Cardiac fibroblast (primary cell): ENCODE measurements around the gene RTN4RL1.
"Not testable (repeated sequence)": the region's sequence is repeated elsewhere in the genome, so short reads cannot be mapped to it uniquely, and the experiment has no call there.

Experiments used
- DNase-seq, 2 donors: peaks; one replicate each; pipeline versions ENCODE4 v3.0.0 to v3.0.0-alpha.2; 2010; ENCODE audit warnings: low read depth in 2 of 2
- H3K4me3 ChIP-seq, 2 donors: replicated peaks in 1 of 2; 1 replicate in 1 of 2; 2 replicates in 1 of 2; pipeline ENCODE4 v1.5.1; 2011; ENCODE audit warnings: low read depth in 2 of 2, low read length in 2 of 2, mild to moderate bottlenecking in 2 of 2, moderate library complexity in 1 of 2
- CTCF ChIP-seq: IDR thresholded peaks from one replicate; pipeline ENCODE4 v1.5.1; 2011; ENCODE audit warnings: low read depth, mild to moderate bottlenecking, low read length, inconsistent platforms

The RTN4RL1 gene

GRCh38 chr17:1899403-1900000 is 125.6 kb downstream of the RTN4RL1 start:
- no peak for DNase-seq
- no peak for TF ChIP-seq CTCF
- H3K4me3 ChIP-seq = no peak overlapping the region

- no peak for TF ChIP-seq CTCF
- no peak overlapping the region for H3K4me3 ChIP-seq
- DNase-seq = no peak
These were observed 126.3 kb downstream of the RTN4RL1 start for GRCh38 chr17:1898872-1899271.

- TF ChIP-seq CTCF = no peak
- no peak overlapping the region for H3K4me3 ChIP-seq
- no peak for DNase-seq
These were observed 126.8 kb downstream of the RTN4RL1 start for GRCh38 chr17:1898332-1898731.

GRCh38 chr17:1897105-1897656 is 128.0 kb downstream of the RTN4RL1 start:
- no peak for DNase-seq
- no peak overlapping the region for H3K4me3 ChIP-seq
- TF ChIP-seq CTCF = no peak

GRCh38 chr17:1896243-1897104 is 128.7 kb downstream of the RTN4RL1 start:
- no peak overlapping the region for H3K4me3 ChIP-seq
- TF ChIP-seq CTCF = no peak
- no peak for DNase-seq

- DNase-seq, H3K4me3 ChIP-seq: not testable (repeated sequence)
These were observed 129.7 kb downstream of the RTN4RL1 start for GRCh38 chr17:1895479-1895878.

- DNase-seq = no peak
- no peak for TF ChIP-seq CTCF
- H3K4me3 ChIP-seq = no peak overlapping the region
These were observed 130.3 kb downstream of the RTN4RL1 start for GRCh38 chr17:1894753-1895339.
